Central memory CD8-positive, alpha-beta T cell (primary cell): ENCODE results near the gene EN2.

Experiments used
- ATAC-seq: fragments of 150-1000 bp; cut with Tn5 transposase; replicated peaks from 2 replicates; pipeline ENCODE4 v1.10.0; 2022; ENCODE audit warnings: mild to moderate bottlenecking, moderate FRiP score, moderate number of reproducible peaks; ENCODE audit not compliant: poor library complexity, severe bottlenecking; ENCODE audit errors: extremely low read depth
- DNase-seq, 2 donors: peaks; one replicate each; pipeline ENCODE4 v3.0.0; 2021; ENCODE audit warnings: low spot score in 2 of 2
- H3K27ac Mint-ChIP-seq: one replicate; pipeline ENCODE4 v1.8.0; 2022; ENCODE audit warnings: low read depth, mild to moderate bottlenecking, moderate library complexity, mixed read lengths
- H3K27me3 Mint-ChIP-seq: one replicate; pipeline ENCODE4 v1.8.0; 2022; ENCODE audit warnings: mixed read lengths
- H3K36me3 Mint-ChIP-seq: one replicate; pipeline ENCODE4 v1.8.0; 2022; ENCODE audit warnings: mild to moderate bottlenecking, moderate library complexity, mixed read lengths; ENCODE audit not compliant: insufficient read depth
- H3K4me1 Mint-ChIP-seq: one replicate; pipeline ENCODE4 v1.8.0; 2022; ENCODE audit warnings: mixed read lengths
- H3K4me3 Mint-ChIP-seq: one replicate; pipeline ENCODE4 v1.8.0; 2022; ENCODE audit warnings: mild to moderate bottlenecking, moderate library complexity, mixed read lengths
- H3K9me3 Mint-ChIP-seq: one replicate; pipeline ENCODE4 v1.8.0; 2022; ENCODE audit warnings: mixed read lengths

EN2 gene

DNA sequence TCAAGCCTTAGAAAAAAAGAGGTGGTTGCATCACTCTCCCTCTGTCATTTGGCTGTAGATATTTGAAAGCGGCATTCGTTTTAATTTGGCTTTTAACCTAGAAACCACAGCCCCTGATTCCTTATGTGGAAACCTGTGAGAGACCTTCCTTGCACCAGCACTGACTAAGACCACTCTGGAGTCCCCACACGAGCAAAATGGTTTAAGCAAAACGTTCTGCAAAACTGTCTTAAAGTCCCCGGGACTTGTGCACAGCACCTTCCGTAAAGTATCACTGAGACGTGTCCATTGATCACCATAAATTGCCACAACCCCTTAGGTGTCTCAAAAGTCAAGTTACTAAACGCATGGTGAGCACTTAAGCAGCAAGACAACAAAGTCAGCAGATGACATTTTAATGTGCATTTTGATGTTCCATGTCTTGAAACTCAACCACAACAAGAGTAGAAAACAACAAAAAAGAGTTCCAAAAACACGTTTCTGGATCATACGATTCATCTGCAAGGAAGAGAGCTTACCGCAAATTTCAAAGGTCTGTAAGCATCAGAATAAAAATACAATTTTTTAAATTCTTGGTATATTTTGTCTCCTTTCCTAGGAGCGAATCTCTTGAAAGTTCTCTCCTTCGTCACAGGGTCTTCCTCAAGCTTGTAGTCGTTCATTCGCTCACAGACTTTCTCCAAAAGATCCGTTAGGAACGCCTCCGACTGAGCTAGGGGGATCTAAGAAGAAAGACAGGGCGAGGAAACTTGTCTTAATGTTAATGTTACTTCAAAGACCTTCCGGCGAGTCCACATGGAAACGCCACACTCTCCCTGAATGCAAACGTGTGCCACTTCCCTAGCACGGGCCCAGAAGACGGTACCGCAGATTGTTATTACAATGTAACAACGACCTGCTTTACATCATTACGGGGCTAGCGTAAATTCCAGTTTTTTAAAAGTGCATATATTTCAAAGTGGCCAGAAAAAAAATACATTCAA is 50.7 kb downstream of the EN2 start:
- DNase-seq (no peak), ATAC-seq (no peak)
- no peak overlapping the region for H3K27ac Mint-ChIP-seq
- H3K36me3 Mint-ChIP-seq = peaks cover 10% of the 10 kb centered on the region
- H3K27me3 Mint-ChIP-seq = peaks cover 100% of the 10 kb centered on the region
- H3K9me3 Mint-ChIP-seq = no peaks in the 10 kb centered on the region
- peaks cover 16% of the 10 kb centered on the region for H3K4me1 Mint-ChIP-seq
- H3K4me3 Mint-ChIP-seq = peak overlapping the region; percentile 17

- no peak overlapping the region for H3K27ac Mint-ChIP-seq
- peaks cover 10% of the 10 kb centered on the region for H3K36me3 Mint-ChIP-seq
- no peak for DNase-seq
- H3K4me1 Mint-ChIP-seq = peaks cover 16% of the 10 kb centered on the region
- ATAC-seq = no peak
- peaks cover 100% of the 10 kb centered on the region for H3K27me3 Mint-ChIP-seq
- H3K4me3 Mint-ChIP-seq = peak overlapping the region; percentile 17
- H3K9me3 Mint-ChIP-seq = no peaks in the 10 kb centered on the region
These were observed 51.4 kb downstream of the EN2 start for GRCh38 chr7:155509359-155509724.

- Mint-ChIP-seq H3K4me3 (peak overlapping the region; percentile 23), H3K9me3 (no peaks in the 10 kb centered on the region), H3K4me1 (peaks cover 16% of the 10 kb centered on the region), H3K27ac (no peak overlapping the region), H3K27me3 (peaks cover 100% of the 10 kb centered on the region), H3K36me3 (peaks cover 10% of the 10 kb centered on the region)
- ATAC-seq (no peak), DNase-seq (no peak)
These were observed 52.0 kb downstream of the EN2 start for GRCh38 chr7:155509725-155510551.

DNA sequence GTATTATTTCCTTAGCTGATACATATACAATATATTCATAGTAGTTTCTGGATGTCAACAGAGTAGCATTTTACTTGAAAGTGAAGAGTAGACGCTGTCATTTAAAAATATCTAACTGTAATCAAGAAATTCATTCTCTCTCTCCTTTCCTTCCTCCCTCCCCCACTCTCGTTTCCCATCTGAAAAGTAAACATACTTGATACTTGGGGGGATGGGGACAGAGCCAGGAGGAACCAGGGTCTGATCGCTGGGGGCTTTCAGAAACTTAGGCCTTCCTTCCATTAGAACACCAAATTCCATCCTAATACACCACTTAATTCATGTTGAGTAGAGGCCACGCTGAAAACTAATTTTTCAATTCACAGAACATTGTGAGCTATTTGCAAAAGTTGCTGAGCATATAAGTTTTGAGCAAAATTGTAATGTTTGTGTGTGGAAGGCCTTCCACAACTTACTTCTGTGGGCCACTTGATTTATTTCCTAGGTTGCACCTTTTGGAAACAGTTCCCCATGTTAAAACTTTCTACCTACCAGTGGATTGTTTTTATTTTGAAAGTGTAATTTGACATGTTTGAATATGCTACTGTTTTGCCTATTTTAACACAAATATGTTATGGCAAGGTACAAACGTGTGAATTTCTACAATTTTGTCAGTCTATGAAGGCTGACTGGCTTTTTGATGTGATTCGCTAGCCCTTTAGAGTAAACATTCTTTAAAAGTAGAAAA is 53.2 kb downstream of the EN2 start:
- DNase-seq (no peak), ATAC-seq (no peak)
- peaks cover 16% of the 10 kb centered on the region for H3K4me1 Mint-ChIP-seq
- H3K36me3 Mint-ChIP-seq = peaks cover 10% of the 10 kb centered on the region
- H3K4me3 Mint-ChIP-seq = no peak overlapping the region
- no peaks in the 10 kb centered on the region for H3K9me3 Mint-ChIP-seq
- no peak overlapping the region for H3K27ac Mint-ChIP-seq
- peaks cover 100% of the 10 kb centered on the region for H3K27me3 Mint-ChIP-seq

GRCh38 chr7:155511702-155511996 is 53.7 kb downstream of the EN2 start:
- H3K4me1 Mint-ChIP-seq = peaks cover 16% of the 10 kb centered on the region
- H3K36me3 Mint-ChIP-seq = peaks cover 10% of the 10 kb centered on the region
- no peak overlapping the region for H3K27ac Mint-ChIP-seq
- no peaks in the 10 kb centered on the region for H3K9me3 Mint-ChIP-seq
- ATAC-seq (no peak), DNase-seq (no peak)
- H3K27me3 Mint-ChIP-seq = peaks cover 100% of the 10 kb centered on the region
- no peak overlapping the region for H3K4me3 Mint-ChIP-seq

- no peak overlapping the region for H3K4me3 Mint-ChIP-seq
- H3K27ac Mint-ChIP-seq = no peak overlapping the region
- peaks cover 100% of the 10 kb centered on the region for H3K27me3 Mint-ChIP-seq
- ATAC-seq (no peak), DNase-seq (no peak)
- no peaks in the 10 kb centered on the region for H3K9me3 Mint-ChIP-seq
- peaks cover 12% of the 10 kb centered on the region for H3K4me1 Mint-ChIP-seq
- H3K36me3 Mint-ChIP-seq = peaks cover 7% of the 10 kb centered on the region
These were observed 54.4 kb downstream of the EN2 start for GRCh38 chr7:155512246-155512887.

DNA sequence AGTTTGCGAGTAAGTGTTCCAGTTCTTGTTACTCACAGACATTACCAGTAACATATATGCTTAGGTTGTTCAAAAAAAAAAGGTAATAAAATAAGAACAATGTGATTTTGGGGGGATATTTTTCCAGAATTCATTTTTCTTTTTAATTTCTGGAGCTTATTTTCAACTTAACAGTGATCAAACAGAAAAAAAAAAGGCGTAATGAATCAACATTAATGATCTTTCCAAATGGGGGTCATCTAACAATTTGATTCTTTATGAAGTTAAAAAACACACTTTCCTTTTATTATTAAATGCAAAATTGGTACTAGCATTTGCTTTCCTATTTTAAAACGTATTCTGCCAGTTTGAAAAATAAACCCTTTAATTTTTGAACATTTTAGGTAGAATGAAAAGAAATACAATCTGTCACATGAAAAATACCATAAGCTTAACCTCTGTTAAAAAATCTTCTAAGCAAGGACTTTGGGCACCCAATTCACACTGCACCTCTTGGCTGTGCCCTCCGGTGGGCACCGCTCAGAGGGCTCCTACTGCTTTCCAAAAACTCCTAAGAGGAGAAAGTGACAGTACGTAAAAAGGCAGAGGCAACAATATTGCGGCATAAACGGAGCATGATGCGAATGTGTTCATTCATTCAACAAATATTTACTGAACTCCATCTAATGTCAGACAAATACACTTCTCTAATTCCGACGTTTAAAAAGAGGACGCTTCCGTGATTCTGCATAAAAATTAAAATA is 55.8 kb downstream of the EN2 start:
- peaks cover 12% of the 10 kb centered on the region for H3K4me1 Mint-ChIP-seq
- ATAC-seq (no peak), DNase-seq (no peak)
- peaks cover 100% of the 10 kb centered on the region for H3K27me3 Mint-ChIP-seq
- H3K36me3 Mint-ChIP-seq = peaks cover 7% of the 10 kb centered on the region
- no peak overlapping the region for H3K4me3 Mint-ChIP-seq
- no peaks in the 10 kb centered on the region for H3K9me3 Mint-ChIP-seq
- H3K27ac Mint-ChIP-seq = no peak overlapping the region

DNA sequence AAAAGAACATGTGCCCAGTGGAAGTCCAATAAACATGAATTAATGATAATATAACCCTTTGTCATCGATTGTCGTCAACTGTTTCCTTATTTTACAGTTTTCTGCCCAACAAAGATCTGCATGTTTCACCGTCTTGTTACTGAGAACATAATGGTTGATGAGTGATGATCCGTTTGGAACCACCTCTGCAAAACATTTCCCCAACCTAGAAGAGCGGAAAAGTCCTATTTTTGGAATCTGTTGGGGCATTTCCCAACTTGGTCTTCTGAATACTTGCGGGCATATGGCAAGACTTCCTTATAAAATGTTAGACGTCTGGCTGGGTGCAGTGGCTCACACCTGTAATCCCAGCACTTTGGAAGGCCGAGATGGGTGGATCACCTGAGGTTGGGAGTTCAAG is 56.4 kb downstream of the EN2 start:
- Mint-ChIP-seq H3K36me3 (peaks cover 5% of the 10 kb centered on the region), H3K27ac (no peak overlapping the region), H3K9me3 (no peaks in the 10 kb centered on the region), H3K4me1 (peaks cover 8% of the 10 kb centered on the region), H3K4me3 (no peak overlapping the region), H3K27me3 (peaks cover 98% of the 10 kb centered on the region)
- DNase-seq (no peak), ATAC-seq (no peak)
